ENCODE results near the gene ALCAM. TPM values are rescaled to one million over a fixed set of nuclear protein-coding genes. Genes with fewer than 3 reads are reported as not detected.

ALCAM gene
- total RNA-seq, 4 donors from 2014 or later = 9.4 to 25.9 (median 16.6) TPM

GRCh38 chr3:105473521-105474223, 107.0 kb downstream of the ALCAM start:
- intact Hi-C loops (cut with DNase I; ENCODE audit: low total_unique reads) = no loop called here
- Histone ChIP-seq H3K4me3 (no peak overlapping the region), H3K27ac (no peak overlapping the region), H3K27me3 (no peaks in the 10 kb centered on the region), H3K4me1 (no peaks in the 10 kb centered on the region), H3K9me3 (no peaks in the 10 kb centered on the region), H3K36me3 (no peaks in the 10 kb centered on the region)
- in situ Hi-C loops (cut with MboI; ENCODE audit: low pct_ligation_motif_present in 1 of 4, low pct_unique_long_range_greater_than_20kb in 1 of 4, low sequenced_read_pairs in 3 of 4) = no loop called here
- no peak for DNase-seq
- TF ChIP-seq EP300 (IDR thresholded peaks at IDR 0.05; ENCODE audit: low read depth) = no peak
- TF ChIP-seq POLR2A (IDR thresholded peaks at IDR 0.05) = no peak
- TF ChIP-seq POLR2AphosphoS5 (IDR thresholded peaks at IDR 0.05) = no peak
- TF ChIP-seq, protein P1, sequence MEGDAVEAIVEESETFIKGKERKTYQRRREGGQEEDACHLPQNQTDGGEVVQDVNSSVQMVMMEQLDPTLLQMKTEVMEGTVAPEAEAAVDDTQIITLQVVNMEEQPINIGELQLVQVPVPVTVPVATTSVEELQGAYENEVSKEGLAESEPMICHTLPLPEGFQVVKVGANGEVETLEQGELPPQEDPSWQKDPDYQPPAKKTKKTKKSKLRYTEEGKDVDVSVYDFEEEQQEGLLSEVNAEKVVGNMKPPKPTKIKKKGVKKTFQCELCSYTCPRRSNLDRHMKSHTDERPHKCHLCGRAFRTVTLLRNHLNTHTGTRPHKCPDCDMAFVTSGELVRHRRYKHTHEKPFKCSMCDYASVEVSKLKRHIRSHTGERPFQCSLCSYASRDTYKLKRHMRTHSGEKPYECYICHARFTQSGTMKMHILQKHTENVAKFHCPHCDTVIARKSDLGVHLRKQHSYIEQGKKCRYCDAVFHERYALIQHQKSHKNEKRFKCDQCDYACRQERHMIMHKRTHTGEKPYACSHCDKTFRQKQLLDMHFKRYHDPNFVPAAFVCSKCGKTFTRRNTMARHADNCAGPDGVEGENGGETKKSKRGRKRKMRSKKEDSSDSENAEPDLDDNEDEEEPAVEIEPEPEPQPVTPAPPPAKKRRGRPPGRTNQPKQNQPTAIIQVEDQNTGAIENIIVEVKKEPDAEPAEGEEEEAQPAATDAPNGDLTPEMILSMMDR (IDR thresholded peaks at IDR 0.05) = no peak

- Histone ChIP-seq H3K4me1 (no peaks in the 10 kb centered on the region), H3K4me3 (no peak overlapping the region), H3K9me3 (no peaks in the 10 kb centered on the region), H3K27me3 (no peaks in the 10 kb centered on the region), H3K27ac (no peak overlapping the region), H3K36me3 (no peaks in the 10 kb centered on the region)
- TF ChIP-seq POLR2A (IDR thresholded peaks at IDR 0.05) = no peak
- intact Hi-C loops (cut with DNase I; ENCODE audit: low total_unique reads) (no loop called here), in situ Hi-C loops (cut with MboI; ENCODE audit: low pct_ligation_motif_present in 1 of 4, low pct_unique_long_range_greater_than_20kb in 1 of 4, low sequenced_read_pairs in 3 of 4) (no loop called here)
- 86 to 100% methylated on average over 1 of the region's 1 CpG for WGBS, 2 donors (ENCODE audit: low coverage in 1 of 2)
- DNase-seq = no peak
Measured at GRCh38 chr3:105480768-105481167, 114.1 kb downstream of the ALCAM start.

- intact Hi-C loops (cut with DNase I; ENCODE audit: low total_unique reads) = no loop called here
- H3K9me3 ChIP-seq = no peaks in the 10 kb centered on the region
- H3K36me3 ChIP-seq = no peaks in the 10 kb centered on the region
- DNase-seq = no peak
- no peaks in the 10 kb centered on the region for H3K4me1 ChIP-seq
- TF ChIP-seq EP300 (IDR thresholded peaks at IDR 0.05; ENCODE audit: low read depth) (no peak), POLR2A (IDR thresholded peaks at IDR 0.05) (no peak), POLR2AphosphoS5 (IDR thresholded peaks at IDR 0.05) (no peak)
- TF ChIP-seq, protein P1 (IDR thresholded peaks at IDR 0.05) = no peak
- 97 to 100% methylated on average over 1 of the region's 1 CpG for WGBS, 2 donors (ENCODE audit: low coverage in 1 of 2)
- H3K27me3 ChIP-seq = no peaks in the 10 kb centered on the region
- H3K27ac ChIP-seq = no peak overlapping the region
- no peak overlapping the region for H3K4me3 ChIP-seq
- in situ Hi-C loops (cut with MboI; ENCODE audit: low pct_ligation_motif_present in 1 of 4, low pct_unique_long_range_greater_than_20kb in 1 of 4, low sequenced_read_pairs in 3 of 4) = no loop called here
Measured at GRCh38 chr3:105483476-105483875, 116.8 kb downstream of the ALCAM start.

DNA sequence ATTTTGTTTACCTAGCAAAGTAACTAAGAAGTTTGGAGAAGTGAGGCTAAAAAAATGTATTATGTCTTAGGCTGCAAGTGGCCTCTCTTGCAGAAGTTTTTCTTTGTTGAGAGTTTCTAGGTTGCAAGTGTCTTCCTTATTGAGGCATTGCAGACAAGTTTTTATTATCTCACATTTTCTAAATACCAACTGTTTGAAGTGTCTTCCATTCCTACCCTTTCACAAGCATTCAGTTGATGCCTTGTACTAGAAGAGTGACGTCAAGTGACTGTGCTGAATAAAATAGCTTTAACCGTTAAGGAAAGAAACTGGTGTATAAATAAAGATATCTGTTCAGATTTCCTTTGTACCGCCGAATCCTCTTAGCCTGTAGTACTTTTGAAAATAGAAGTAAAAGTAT, 123.3 kb downstream of the ALCAM start:
- 87 to 88% methylated on average over 4 of the region's 4 CpGs for WGBS, 2 donors (ENCODE audit: low coverage in 1 of 2)
- H3K9me3 ChIP-seq = peaks cover 5 to 8% of the 10 kb centered on the region in 2 donors
- in situ Hi-C loops (cut with MboI; ENCODE audit: low pct_ligation_motif_present in 1 of 4, low pct_unique_long_range_greater_than_20kb in 1 of 4, low sequenced_read_pairs in 3 of 4) = no loop called here
- no peak overlapping the region for H3K27ac ChIP-seq
- no peak for DNase-seq
- no peaks in the 10 kb centered on the region for H3K36me3 ChIP-seq
- TF ChIP-seq POLR2A (IDR thresholded peaks at IDR 0.05) (no peak), POLR2AphosphoS5 (IDR thresholded peaks at IDR 0.05) (no peak), EP300 (IDR thresholded peaks at IDR 0.05; ENCODE audit: low read depth) (no peak)
- TF ChIP-seq, protein P1 (IDR thresholded peaks at IDR 0.05) = no peak
- H3K27me3 ChIP-seq = no peaks in the 10 kb centered on the region
- intact Hi-C loops (cut with DNase I; ENCODE audit: low total_unique reads) = no loop called here
- no peaks in the 10 kb centered on the region for H3K4me1 ChIP-seq
- H3K4me3 ChIP-seq = no peak overlapping the region

Measured in transverse colon (tissue), 4 donors.